Esophagus squamous epithelium (tissue), 4 donors: ENCODE results near the gene COL8A2.

ENCODE experiments used
- CTCF ChIP-seq, 6 experiments: fragments of 450-650 bp in 4 of 6; fragments of 200-600 bp in 2 of 6; sonication (generic) in 2 of 6; IDR thresholded peaks; one replicate each; pipeline ENCODE4 v1.5.1; 2016 to 2019; ENCODE audit warnings: antibody characterized with exemption in 6 of 6, mild to moderate bottlenecking in 4 of 6, moderate library complexity in 4 of 6
- POLR2A ChIP-seq, 4 donors: fragments of 450-650 bp; IDR thresholded peaks; one replicate each; pipeline ENCODE4 v1.6.1; 2017; ENCODE audit warnings: antibody characterized with exemption in 4 of 4, mild to moderate bottlenecking in 4 of 4, moderate library complexity in 3 of 4

- TF ChIP-seq CTCF (IDR thresholded peaks at IDR 0.05): no peak
- TF ChIP-seq POLR2A (IDR thresholded peaks at IDR 0.05): no peak
Measured at GRCh38 chr1:36168514-36168913, 43.5 kb upstream of the COL8A2 start.
